T follicular helper cell (primary cell): Measurements from ENCODE around the gene PSME1.
A peak's percentile ranks its signal among the peaks of the same experiment; 100 is the strongest.

Experiments used
- DNase-seq: peaks from one replicate; pipeline ENCODE4 v3.0.0-alpha.2; 2020; ENCODE audit warnings: low read depth
- total RNA-seq, 2 experiments: gene quantifications; one replicate each; lab custom pipeline; 2026; lab: John Stamatoyannopoulos, UW

The PSME1 gene
- total RNA-seq, result 203 to 327 reads per million in 2 experiments

DNA sequence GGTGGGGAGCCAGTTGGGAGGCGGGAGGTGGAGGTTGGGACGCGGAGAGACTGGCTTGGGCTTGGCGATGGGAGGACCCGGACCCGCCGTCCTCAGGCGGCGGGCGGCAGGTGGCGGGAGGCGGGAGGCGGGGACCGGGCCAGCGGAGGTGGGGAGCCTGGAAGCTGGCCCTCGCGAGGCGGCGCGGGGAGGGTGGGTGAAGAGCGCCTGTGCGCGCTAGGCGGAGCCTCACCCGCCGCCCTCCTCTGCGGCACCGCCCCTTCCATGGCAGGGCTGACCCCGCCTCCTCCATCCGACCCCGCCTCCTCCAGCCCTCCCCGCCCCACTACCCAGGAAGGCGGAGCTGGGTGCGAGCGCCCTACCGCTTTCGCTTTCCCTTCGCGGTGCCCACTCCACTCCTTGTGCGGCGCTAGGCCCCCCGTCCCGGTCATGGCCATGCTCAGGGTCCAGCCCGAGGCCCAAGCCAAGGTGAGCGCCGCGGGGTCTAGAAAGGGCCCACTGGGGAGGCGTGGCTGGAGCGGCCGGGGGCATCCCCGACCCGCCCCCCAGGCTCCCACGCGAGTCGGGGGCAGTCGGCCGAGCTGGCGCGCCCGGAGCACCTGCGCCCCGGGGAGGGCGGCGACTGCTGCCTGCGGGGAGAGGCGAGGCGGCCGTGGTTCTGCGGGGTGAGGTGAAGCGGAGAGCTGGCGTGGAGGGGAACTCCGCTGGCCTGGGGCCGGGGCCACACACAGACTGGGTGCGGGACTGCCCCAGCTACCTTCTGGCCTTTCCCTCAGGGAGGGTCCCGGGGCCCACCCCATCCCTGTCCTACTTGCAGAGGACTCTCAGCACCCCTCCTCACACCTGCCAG lies at the start of gene PSME1:
TSS of gene PSME1 (plus strand) at position 361 of the 850 bp plus-strand sequence. CDS start at position 430, 69 bp downstream.
- DNase-seq, result peak; percentile 92

DNA sequence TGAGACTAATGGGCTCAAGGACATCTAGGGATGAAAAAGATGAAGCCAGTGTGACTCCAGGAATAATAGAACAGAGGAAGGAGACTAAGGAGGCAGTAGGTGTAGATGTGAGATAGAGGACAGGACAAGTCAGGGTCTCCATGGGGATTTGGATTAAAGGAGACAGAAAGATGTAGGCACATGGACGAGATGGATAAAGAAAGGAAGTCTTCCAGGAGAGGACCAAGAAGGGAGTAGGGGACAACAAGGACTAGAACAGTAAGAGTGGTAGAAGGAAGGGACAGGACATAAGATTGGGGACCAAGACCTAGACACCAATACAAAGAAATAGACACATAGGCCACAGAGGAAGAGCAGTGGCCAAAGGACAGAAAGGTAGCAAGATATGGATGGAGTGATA lies 49.0 kb upstream of the PSME1 start:
- DNase-seq, result no peak

DNA sequence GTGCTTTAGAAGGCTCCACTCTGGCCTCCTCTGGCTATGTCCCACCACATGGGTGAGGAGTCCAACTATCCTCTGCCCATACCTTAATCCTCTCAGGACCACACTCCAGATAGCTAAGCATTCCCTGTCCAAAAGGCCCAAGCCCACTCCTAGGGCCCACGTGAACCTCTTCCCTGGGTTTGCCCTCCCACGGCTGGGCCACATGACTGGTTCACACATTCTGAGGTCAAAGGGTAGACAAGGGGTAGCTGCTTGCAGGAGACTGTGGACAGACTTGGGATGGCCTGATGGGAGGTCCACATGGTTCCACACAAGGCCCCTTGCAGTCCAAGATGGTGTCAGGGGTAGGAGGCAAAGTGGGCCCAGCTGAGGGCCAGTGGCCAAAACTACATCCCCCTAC lies 47.9 kb upstream of the PSME1 start:
- no peak for DNase-seq

DNA sequence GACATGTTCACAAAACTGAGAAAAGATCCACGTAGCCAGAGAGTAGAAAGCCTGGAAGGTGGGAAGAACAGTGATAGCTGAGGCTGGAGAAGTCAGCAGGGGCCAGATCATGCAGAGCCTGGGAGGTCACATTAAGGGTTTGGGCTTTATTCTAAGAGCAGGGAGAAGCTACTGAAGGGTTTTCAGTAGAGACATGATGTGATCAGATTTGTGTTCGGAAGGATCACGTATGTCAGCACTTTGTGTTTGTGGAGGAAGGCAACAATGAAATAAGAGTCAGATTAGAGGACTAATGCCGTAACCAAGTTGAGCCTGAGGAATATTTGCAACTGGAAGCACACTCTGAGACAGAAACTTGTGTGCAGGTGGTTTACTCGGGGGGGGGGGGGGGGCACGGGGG lies 46.1 kb upstream of the PSME1 start:
- no peak for DNase-seq

DNA sequence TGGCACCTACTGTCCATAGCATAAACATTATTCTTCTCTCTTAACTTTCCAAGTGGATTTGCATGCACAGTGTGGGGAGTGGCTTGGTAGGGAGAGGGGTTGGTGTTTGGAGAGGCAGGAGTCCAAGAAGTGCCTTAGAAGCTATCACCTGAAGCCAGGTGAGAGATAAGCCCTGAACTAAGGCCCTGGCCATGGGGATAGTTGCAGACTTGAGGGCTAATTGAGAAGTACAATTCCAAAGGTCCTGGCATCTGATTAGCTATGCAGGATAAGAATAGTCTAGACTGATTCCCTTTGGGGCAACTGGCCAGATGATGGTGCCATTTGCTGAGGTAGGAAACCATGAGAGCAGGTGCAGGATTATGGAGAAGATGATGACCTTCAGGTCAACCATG lies 43.9 kb upstream of the PSME1 start:
- DNase-seq, result no peak

DNA sequence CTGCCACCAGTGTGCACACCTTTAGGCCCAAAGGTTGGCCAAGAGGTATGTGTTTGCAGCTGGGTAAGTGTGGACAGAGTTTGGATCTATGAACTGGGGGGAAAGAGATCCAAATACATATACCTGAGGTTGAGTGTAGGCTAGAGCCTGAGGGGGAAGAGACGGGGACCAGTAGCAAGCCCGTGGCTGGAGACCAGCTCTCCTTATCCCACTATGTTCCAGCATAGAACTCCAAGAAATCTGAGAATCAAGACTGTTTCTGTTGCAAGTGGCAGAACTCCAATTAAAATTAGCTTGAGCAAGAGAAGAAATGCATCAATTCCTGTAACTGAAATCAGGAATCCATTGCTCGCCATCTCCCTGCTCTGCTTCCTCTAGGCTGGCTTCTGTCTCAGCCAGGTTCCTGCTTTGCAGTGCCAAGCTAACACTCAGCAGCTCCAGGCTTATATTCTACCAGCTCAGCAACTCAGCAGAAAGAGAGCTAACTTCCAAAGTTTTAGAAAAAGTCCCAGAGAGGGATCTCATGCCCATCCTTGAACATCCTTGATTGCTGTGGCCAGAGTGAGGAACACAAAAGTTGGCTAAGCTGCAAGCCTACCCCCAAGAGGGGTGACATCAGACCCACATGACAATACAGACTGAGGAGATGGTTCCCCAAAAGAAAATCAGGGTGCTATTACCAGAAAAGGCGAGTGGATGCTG lies 43.3 kb upstream of the PSME1 start:
- no peak for DNase-seq

DNA sequence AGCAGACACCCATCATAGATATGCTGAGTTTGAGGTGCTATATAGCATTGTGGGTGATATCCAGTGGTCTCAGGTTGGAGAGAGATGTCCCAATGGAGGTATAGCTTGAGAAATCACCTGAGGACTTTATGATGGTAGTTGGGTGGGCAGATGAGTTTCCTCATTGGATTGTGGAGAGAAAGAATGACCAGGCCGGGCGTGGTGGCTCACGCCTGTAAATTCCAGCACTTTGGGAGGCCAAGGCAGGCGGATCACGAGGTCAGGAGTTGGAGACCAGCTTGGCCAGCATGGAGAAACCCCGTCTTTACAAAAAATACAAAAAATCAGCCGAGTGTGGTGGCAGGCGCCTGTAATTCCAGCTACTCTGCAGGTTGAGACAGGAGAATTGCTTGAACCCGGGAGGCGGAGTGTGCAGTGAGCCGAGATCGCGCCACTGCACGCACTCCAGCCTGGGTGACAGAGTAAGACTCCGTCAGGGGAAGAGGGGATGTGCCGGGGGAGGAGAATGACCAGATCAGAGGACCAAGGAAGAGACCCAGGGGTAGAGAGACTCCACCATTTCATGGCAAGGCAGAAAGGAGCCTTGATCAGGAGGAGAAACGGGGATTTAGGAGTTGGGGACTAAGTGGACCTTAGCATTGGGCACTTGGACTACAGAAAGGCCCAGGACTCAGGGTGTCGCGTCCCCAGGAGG lies 42.6 kb upstream of the PSME1 start:
- DNase-seq, result no peak

DNA sequence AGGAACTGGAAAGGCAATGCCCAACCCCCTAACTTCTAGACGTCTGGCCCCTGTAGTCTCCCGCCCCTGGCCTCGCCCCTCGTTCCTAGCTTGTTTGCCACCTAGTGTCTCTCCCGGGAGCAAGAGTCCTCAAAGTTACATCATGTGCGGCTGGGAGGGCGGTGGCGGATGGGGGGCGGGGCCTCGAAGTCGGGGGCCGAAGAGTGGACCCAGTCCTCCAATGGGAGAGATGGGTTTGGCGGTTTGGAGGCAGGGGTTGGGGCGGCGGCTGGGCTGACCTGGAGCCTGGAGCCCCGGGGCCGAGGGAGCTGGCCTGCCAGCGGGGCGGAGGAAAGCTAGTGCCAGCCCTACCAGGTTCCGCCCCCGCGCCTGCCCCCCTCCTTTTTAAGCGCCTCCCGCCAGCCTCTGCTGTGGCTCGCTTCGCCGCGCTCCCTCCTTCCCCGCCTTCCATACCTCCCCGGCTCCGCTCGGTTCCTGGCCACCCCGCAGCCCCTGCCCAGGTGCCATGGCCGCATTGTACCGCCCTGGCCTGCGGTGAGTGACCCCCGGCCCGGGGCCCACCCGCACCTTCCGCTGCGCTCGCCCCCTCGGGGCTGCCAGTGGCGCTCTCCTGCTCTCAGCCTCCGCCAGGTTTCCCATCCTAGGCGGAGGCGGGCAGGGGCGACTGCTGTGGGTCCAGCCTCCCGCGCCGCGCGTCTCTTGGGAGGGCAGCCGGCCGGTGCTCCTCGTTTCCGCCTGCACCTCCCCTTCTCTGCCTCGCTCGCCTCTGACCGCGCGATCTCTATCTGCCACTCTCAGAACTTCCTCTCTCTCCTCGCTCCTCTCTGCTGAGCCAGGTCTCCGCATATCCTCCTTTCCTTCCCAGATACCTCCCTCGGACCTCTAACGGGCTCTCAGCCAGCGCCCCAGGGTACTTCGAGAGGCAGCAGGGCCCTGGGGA lies 41.8 kb upstream of the PSME1 start, which contains the start of gene PCK2:
TSS of gene PCK2 (plus strand) at position 411 of the 940 bp plus-strand sequence. CDS start at position 506, 95 bp downstream.
- DNase-seq, result peak; percentile 54

DNA sequence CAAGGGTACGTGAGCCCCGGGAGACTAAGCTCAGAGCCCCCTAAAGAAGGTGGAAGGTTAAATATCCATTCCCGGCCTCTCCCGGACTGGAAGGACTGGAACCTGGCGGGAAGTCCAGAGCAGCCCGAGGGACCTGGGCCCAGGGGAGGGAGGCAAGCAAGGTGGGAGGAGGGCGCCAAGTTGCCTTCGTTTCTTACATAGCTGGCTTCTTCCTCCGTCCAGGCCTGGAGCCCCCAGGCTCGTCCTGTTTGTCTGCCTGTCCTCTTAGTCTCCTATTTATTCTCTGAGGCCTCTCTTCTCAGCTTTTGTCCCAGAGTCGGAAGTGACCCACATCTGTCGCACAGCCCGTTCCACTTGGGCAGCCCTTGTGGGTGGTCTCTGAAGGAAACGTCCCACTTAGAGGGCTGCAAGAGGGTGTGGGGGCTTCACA lies 41.1 kb upstream of the PSME1 start:
- no peak for DNase-seq

DNA sequence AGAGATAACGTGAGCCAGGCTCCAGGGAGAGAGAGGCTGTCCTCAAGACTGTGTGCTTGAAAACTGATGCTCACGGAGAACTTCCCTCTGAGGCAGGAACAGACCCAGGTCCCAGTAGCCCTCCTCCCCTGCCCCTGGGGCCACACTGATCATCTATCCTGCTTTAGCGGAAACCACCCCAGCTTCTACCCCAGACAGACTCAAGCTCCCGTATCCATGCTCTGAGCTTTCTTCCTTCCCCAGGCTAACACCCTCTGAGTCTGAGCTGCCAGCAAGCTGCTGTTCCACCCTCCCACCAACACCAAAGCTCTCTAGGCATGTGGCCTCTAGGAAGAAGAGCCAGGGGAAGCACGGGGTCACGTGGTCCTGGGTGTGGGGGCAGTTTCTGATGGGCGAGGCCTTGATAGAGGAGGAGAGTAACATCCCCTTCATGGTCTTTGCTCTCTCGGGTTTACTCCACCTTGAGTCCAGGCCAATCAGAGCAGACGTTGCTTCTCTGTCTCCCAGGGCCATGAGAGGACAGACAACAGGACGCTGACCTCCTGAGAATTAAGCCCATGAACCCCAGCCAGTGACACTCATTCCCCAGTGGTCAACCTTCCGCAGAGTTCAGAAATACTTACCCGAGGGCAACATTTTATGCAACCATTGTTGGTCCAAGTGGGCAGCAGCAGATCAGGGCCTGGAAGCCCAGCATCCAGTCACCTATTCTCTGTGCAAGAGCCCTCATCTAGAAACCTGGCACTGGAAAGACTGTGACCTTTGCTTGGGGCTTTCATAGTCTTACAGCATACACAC lies 40.5 kb upstream of the PSME1 start:
- DNase-seq, result no peak

DNA sequence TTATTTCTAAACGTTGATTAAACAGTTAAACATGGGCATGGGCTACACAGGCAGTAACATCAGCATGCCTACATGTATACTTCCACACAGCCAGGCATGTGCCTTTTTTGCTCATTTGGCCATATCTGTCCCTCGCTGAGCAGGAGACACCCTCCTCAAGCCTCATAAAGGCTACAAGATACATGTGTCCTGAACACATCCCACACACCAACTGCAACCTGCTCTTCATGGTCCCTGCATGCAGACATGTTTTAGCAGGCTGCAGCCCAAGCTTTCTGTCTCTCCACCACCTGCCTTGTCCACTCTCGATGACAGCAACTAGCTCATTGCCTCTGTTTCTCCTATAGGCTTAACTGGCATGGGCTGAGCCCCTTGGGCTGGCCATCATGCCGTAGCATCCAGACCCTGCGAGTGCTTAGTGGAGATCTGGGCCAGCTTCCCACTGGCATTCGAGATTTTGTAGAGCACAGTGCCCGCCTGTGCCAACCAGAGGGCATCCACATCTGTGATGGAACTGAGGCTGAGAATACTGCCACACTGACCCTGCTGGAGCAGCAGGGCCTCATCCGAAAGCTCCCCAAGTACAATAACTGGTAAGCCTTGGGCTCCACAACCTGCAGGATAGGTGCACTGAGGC lies 39.3 kb upstream of the PSME1 start:
- no peak for DNase-seq

DNA sequence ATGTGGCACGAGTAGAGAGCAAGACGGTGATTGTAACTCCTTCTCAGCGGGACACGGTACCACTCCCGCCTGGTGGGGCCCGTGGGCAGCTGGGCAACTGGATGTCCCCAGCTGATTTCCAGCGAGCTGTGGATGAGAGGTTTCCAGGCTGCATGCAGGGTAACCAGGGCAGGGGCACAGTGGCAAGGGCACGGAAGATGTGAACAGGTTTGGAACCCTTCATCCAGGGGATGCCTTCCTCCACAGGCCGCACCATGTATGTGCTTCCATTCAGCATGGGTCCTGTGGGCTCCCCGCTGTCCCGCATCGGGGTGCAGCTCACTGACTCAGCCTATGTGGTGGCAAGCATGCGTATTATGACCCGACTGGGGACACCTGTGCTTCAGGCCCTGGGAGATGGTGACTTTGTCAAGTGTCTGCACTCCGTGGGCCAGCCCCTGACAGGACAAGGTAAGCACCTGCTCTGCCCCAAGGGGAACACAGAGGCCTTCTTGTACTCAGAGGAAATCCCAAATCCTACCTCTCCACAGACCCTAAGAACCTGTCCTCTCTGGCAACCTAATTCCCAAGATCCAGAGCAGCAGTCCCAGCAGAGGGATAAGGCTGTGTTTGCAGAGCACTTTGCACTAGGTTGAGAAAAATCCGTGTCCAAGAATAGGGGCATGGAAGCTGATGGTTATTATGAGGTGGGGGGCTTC lies 37.6 kb upstream of the PSME1 start:
- no peak for DNase-seq

DNA sequence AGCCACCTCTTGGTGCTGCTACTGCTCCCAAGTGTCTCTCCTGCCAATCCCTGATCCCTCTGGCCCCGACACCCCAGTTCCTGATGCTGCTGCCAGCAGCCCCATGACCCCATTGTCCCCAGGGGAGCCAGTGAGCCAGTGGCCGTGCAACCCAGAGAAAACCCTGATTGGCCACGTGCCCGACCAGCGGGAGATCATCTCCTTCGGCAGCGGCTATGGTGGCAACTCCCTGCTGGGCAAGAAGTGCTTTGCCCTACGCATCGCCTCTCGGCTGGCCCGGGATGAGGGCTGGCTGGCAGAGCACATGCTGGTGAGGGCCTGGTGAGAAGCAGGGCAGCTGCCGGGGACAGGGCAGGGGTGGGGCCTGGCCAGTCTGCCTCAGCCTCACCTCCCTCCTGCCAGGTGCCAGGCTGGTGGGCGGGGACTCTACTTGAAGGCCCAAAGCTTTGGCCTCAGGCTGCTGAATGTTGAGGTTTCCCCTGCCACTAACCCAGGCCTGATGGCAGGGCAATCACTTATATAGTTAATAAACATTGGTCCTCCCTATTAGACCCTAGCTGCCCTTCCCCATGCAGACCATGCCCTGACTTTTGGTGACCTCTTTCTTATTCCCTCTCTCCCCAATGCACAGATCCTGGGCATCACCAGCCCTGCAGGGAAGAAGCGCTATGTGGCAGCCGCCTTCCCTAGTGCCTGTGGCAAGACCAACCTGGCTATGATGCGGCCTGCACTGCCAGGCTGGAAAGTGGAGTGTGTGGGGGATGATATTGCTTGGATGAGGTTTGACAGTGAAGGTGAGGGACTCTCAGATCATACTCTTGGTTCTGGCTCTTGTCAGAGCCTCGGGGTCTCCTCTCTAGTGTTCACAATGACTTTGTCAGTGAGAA lies 36.8 kb upstream of the PSME1 start:
- DNase-seq, result no peak

DNA sequence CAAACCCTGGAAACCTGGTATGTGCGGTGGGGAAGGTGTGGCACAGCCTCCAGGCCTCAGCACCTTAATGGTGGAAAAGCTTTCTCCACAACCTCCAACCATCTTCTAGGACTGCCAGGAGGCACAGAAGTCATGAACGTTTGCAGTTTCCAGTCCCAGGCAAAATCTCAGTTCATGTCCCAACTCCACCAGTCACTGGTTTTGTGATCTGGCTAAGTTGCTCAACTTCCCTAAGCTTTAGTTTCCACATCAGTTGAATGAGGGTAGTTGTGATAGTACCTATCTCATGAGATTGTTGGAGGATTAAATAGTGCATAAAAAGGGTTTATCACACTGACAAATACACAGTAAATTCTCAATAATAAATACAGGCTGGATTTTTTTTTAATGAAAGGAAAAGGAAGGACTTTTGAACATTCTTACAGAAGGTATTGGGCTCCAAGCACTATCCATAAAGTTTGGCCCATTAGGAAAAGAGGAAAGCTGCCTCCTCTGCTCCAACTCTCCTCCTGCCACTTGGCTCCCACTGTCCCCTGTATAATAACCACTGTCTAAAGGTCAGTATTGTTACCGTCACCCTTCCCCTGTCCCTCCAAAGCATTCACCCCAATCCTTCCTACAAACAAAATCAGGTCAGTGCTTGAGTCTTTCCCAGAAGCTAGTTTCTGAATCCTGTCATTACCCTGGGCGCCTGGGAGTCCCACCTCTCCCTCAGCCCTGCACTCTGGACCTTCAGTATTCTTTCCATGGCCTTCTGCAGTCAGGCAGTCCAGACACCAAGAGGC lies 35.6 kb upstream of the PSME1 start:
- no peak for DNase-seq

DNA sequence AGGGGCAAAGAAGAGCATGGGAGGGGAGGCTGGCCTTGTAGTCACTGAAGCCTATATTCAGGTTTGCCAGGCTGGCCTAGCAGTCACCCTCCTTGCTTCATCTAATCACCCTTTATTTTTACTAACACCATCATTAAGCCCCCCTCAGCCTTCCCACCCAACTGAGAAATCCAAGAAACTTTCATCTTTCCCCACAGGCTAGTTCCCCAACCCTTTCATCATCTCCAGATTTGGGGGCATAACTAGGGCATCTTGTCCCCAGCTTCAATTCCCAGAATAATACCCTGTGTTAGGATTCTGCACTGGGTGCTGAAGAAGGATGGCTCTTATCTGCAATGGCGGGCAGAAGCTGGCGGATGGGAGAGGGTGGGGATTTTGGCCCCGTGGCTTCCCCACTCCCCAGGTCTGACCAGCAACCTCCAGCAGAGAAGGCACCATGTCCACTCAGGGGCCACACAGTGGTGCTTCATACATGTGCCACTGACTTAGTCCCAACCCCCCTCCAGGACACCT lies 35.0 kb upstream of the PSME1 start:
- DNase-seq, result no peak

DNA sequence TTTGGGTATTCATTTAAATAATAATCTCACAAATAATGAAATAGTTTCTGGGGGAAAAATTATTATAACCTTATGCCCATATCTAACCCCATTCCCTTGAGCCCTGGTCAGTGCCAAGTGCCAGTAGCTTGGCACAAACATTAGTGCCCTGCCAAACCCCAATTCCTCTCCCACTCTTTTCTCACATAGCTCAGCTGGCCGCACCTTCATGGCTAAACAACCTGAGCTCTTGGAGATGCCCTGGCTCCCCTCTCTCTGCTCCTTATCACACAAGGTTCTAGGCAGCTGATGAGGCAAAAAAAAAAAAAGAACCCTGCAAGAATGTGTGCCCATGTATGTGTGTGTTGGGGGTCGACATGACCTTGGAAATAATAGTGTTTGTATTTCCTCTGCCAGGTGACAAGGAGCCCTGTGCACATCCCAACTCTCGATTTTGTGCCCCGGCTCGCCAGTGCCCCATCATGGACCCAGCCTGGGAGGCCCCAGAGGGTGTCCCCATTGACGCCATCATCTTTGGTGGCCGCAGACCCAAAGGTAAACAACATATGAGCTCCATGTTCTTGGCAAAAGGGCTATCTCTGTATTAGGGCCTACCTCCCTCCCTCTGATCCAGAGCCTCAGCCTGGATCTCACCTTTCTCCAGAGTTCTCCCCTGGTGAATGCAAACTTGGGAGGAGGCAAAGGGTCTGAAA lies 33.5 kb upstream of the PSME1 start:
- no peak for DNase-seq

DNA sequence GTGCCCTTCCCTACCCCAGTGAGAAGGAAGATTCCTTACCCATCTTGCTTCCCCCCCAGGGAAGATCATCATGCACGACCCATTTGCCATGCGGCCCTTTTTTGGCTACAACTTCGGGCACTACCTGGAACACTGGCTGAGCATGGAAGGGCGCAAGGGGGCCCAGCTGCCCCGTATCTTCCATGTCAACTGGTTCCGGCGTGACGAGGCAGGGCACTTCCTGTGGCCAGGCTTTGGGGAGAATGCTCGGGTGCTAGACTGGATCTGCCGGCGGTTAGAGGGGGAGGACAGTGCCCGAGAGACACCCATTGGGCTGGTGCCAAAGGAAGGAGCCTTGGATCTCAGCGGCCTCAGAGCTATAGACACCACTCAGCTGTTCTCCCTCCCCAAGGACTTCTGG lies 32.5 kb upstream of the PSME1 start:
- DNase-seq, result no peak
